ENCODE measurements around the gene WNT3A.

Gene WNT3A

DNA sequence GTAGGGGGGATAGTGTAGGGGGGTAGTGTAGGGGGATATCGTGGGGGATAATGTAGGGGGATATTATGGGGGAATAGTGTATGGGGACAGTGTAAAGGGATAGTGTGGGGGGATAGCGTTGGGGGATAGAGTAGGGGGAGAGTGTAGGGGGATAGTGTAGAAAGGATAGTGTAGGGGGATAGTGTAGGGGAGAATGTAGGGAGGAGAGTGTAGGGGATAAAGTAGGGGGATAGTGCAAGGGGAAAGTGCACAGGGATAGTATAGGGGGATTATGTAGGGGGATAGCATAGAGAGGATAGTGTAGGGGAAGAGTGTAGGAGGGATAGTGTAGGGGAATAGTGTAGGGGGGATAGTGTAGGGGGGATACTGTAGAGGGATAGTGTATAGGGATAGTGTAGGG lies 63.4 kb downstream of the WNT3A start:
- no peak for DNase-seq (ENCODE audit: low read depth)

DNA sequence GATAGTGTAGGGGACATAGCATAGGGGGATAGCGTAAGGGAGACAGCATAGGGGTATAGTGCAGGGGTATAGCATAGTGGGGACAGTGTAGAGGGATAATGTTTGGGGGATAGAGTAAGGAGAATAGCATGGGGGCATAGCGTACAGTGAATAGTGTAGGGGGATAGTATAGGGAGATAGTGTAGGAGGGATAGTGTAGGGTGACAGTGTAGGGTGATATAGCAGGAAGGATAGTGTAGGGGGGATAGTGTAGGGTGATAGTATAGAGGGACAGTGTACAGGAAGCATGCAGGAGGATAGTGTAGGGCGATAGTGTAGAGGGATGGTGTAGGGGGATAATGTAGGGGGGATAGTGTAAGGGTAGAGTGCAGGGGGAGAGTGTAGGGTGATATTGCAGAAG lies 64.1 kb downstream of the WNT3A start:
- DNase-seq (ENCODE audit: low read depth) = no peak

DNA sequence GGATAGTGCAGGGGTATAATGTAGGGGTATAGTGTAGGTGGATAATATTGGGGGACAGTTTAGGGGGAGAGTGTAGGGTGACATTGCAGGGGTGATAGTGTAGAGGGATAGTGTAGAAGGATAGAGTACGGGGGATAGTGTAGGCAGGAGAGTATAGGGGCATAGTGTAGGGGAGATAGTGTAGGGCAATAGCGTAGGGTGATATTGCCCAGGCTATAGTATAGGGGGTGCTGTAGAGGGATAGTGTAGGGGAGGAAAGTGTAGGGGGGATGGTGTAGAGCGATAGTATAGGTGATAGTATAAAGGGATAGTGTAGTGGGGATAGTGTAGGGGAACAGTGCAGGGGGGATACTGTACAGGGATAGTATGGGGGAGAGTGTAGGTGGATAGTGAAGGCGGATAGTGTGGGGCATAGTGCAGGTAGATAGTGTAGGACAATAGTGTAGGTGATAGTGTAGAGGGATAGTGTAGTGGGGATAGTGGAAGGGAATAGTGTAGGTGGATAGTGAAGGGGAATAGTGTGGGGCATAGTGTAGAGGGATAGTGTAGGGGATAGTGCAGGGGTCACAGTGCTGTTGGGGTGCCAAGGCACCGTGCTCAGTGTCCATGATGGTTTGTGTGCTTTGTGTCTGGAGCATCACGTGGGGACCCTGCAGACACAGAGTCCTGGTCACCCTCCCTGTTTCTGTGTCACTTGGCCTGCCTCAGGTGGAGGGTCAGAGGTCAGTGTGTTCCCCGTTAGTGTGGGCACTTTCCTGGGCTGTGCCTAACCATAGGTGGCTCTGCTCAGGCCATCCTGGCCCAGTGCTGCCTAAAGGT lies 65.2 kb downstream of the WNT3A start:
- no peak for DNase-seq (ENCODE audit: low read depth)

DNA sequence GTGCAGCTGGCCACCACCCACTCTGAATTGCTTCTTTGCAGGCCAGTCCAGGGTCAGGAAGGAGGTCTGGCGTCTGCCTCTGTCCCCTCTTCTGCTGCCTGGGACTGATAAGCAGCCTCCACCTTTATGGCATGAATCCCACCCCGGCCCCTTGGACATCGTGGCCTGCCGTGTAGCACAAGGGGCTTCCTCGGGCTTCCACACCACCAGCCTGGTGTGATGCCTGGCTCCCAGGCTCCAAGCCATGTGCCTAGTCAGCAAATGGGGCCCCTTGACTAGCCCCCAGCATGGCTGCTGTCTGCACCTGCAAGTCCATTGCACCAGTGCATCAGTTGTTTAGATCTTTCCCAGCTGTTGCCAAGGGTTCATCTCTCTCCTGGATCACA lies 65.9 kb downstream of the WNT3A start:
- no peak for DNase-seq (ENCODE audit: low read depth)

DNA sequence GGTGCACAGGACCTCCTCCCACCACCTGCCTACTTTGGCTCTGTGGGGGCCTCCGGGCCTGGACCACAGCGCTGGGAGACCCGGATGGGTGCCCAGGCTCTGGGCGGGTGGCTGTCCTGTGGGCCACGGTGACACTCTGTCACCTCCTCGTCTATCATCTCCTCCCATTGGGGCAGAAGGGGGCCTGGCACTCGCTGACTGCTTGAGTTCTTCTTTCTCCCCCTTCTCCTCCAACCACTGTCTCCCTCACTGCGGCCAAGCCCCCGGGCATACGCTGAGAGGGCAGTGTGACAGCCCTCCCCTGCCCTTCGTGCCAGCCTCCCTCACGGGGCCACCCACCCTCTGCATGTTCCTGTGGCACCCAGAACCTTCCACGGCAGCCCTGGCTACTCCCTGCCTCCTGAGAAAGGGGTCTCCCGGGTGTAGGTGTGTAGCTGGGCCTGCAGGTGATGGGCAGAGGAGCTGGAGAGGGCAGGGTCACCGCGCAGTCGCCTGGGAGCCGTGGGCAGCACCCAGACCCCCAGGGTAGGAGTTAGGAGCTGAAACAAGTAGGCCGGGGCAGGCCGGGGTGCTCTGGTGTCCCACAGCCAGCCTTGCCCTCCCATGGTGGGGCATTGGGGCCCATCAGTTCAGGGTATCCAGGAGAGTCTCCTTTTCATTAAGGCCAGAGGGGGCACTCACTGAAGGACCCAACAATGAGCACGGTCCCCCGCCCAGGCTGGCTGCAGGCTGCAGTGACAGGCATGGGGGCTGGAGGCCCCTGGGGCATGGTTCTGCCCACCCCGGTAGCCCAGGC lies 66.5 kb downstream of the WNT3A start:
- DNase-seq (ENCODE audit: low read depth) = no peak

DNA sequence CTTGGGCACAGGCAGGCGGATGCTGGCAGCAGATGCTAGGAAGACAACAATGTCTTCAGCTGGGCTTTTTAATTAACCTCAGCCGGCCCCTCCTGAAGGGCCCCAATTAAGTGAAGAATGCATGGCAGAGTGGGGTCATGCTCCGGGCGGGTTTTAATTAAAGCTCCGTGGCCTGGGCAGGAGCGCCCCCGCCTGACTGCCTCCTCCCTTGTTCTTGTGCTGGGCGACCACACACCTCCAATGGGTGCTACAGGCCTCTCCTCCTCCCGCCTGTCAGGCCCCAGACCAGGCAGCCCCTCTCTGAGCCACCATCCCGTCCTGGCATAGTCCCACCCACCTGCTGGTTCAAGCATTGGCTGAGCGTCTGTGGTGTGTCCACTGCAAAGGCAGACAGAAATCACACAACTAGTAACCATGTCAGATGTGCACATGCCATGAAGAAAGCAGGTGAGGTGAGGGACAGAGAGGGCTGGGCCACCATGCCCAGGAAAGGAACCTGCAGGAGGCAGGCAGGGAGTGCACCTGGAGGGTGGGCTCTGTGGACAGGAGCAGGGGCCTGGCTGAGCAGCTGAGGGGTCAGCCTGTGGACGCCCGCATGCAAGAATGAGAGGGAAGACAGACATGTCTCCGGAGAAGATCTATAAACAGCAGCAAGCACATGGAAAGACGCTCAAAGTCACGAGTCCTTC lies 67.2 kb downstream of the WNT3A start:
- DNase-seq (ENCODE audit: low read depth) = no peak

DNA sequence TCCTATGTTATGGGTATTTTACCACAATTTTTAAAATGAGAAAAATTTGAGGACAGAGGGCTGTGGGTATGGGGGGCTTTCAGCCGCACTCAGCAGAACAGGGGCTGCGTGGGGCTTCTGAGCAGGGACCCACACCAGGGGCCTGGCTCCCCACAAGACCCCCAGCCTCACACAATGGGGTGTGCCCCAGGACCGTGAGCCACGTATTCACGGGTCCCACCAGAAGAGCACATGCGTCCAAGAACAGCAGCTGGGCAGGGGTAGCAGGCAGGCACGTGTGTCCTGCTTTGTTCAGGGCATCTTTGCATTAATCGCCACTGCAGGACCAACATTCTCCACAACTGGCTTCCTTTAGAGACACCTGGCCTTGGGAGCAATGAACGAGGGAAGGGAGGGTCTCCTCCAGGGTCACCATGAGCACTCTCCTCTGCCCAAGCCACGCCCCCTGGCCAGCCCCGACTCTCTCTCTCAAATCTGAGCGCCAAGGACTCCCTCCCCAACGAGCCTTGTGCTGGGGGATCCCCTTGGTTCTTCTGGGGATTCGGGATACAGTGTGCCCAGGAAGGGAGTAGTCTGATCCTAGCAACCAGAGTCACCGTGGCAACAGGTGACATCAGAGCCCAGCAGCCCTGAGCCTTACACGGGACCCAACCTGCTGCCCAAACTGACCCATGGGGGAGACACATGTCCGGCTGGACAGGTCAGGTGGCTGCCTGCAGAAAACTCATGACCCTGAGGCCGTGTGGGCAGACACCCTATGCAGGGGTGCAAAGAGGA lies 68.3 kb downstream of the WNT3A start:
- no peak for DNase-seq (ENCODE audit: low read depth)

DNA sequence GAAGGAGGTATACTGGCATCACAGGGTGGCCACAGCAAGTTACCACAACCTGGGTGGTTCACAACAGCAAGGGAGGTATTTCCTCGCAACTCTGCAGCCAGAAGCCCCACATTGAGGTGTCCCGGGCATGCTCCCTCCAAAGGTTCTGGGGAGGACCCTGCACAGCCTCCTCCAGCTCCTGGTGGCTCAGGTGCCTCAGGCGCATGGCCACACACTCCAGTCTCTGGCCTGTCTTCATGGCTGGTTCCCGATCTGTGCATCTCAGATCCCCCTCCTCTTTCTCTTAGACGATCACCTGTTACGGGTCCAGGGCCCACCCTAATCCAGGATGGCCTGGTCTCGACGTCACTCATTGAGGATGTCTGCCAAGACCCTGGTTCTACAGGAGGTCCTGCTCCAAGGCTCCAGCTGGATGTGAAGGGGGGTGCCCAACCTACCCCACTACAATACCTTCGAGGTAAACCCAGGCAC lies 69.0 kb downstream of the WNT3A start:
- DNase-seq (ENCODE audit: low read depth) = no peak

DNA sequence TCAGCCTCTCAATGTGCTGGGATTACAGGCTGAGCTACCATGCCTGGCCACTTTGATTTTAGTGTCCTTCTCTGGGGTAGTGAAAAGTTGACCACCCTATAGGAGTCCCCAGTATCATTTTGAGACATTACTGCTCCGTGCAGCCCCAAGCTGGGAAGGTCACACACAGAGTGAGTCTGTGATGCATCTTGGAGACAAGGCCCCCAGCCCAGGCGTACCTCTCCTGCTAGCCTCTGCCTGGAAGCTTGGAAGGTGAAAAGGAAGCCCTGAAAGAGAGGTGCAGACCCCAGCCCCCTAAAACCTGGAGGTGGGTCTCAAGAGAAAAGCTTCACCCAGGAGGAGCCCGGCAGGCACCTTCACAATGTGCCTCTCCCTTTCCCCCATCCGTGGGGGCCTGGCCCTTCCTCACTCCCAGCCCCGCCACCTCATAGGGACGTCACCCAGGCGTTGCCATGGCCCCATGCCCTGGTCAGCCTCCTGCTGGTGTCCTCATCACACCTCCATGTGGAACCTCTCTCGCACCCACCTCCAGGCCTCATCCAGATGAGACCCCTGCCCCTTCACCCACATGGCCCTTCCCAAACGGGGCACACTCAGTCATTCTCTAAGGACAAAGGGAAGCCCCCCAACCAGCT lies 70.1 kb downstream of the WNT3A start:
- no peak for DNase-seq (ENCODE audit: low read depth)

DNA sequence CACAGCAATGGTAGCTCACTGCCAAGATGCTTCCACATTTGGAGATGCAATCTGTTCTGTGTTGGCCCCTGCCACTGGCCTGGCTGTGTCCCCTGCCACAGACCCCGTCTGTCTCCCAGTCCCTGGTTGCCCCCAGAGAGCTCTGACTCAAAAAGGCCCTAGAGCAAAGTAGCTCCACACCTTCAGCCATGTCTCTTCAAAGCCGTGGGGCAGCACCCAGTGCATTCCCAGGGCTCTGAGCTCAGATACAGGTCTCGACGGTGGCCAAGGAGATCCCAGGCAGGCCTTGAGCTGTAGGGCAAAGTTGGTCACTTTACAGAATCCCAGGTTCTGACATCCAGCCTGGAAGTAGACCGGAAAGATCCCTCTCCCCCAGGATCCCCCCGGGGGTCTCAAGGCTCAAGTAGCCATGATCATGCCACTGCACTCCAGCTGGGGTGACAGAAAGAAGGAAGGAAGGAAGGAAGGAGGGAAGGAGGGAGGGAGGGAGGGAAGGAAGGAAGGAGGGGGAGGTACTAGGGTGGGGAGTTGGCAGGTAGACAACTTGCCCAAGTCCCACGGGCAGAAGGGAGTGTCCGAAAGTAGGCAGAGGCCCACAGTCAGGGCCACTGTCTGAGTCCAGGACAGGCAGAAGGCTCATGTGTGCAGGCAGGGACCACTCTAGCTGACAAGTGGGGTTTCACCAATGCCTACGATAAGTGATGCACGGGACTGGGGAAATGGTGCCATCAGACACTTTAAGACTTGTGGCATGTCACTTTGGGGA lies 71.0 kb downstream of the WNT3A start:
- no peak for DNase-seq (ENCODE audit: low read depth)

DNA sequence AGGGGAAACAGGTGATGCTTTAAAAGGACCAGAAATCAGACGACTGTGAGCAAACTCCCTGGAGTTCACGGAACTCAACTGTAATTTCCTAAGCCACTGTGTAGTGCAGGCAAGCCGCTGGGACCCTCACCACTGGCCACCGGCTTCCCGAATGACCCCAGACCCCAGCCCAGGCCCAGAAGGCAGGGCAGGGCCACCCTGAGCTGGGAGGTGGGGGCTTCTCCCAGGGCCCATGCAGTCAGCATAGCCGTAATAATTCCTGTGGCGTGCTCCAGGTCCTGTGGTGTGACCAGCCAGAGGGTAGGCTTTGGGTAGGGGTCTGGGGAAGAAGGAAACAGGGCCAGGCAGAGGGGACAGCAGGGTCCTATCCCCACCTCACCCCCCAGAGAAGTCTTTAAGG lies 72.2 kb downstream of the WNT3A start:
- no peak for DNase-seq (ENCODE audit: low read depth)

DNA sequence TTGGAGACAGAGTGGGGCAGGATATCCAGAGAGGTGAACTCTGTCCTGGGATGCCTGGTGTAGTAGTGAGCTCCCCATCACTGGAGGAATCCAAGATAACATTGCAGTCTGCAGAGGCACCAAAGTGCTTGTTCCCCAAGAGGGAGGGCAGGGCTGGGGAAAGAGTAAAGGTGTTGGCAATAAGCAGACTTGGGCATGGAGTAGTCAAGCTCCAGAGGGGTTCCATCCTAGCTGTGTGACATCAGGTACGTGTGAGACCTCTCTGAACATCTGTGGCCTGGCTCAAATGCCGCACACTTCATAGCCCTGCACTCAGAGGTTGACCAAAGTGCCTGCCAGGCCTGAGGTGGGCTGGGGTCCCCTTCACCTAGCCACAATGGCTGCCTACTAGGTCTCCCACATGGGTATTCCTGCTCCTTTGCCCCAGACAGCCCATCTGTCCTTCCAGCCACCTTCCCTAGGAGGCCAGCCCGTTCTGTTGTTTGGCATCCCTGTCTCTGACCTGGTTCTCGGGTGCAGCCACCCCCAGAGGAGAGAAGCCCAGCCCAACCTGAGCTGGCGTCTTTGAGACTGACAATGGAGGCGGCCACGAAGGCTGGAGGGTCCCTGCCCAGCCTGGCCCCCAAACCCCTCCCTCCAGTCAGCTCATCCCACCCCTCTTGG lies 72.9 kb downstream of the WNT3A start:
- no peak for DNase-seq (ENCODE audit: low read depth)

DNA sequence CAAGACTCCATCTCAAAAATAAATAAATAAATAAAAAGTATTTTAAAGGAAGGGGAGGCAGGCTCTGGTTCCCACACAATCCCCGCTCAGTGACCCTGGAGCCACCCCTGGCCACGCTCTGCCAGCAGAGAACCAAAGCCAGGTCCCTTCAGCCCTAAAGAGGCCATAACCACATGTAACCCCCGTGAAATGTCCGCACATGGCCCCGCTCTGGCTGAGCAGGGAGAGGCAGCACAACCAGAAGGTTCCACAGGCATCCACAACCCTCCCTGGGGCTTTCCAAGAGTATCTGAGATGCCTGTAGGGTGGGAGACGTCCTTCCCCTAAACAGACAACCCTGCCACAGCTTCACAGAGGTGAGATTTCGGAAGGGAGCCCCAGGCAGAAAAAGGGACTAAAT lies 74.3 kb downstream of the WNT3A start:
- DNase-seq (ENCODE audit: low read depth) = no peak

DNA sequence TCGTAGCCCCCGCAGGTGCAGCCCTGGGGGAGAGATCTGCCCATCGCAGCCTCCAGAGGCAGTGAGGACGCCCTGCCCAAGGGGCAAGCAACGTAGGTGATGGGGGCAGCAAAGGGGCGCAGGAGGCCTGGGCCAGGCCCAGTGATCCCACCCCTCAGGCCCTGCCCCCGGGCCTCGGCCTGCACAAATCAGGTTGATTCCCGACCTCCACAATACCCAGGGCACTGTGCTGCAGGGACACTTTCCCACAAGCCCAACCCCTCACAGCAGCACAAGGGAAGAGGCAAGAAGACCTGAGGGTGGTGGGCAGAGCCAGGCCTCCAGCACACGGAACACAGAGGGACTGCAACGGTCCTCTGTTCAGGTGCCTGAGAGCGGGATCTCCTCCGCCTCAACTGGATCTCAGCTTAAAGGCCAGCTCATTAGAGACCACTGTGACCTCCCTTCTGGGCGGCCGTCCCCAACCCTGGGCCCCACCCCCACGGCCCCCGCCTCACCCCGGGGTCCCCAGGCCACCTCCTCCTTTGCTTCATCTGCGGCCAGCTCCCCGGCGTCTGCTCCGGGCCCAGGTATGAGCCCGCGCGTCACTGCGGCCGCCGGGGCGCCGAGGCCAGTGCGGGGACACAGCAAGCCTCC lies 74.9 kb downstream of the WNT3A start:
- no peak for DNase-seq (ENCODE audit: low read depth)

DNA sequence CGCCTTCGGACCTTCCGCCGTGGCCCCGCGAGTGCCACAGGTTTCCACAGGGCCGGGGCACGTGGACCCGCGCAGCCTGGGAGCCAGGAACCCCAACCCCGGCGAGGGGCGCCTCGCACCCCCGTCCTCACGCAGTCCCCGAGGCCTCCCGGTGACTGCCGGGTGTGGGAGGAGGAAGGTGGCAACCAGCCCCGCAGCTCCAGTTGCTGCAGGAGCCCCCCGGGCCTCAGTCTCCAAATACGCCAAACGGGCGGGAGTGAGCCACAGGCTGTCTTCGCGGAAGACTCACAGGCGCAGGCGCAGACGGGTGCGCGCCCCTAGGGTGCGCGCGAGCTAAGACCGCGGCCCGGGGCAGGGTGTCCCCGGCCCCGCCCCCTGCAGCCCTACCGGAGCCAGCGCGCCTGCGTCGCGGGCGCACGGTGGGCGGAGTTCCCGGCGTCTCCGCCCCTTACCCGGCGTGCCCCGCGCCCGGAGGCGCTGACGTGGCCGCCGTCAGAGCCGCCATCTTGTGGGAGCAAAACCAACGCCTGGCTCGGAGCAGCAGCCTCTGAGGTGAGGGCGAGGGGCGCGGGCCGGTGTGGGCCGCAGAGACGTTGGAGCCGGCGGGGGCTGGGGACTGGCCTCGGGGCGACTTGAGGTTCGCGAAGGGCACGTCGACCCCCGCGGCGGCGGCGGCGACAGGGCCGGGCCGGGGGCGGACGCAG lies 75.6 kb downstream of the WNT3A start, which contains the start of gene ARF1:
Gene ARF1 (plus strand): TSS at position 495 of the 704 bp plus-strand sequence. CDS start 14,407 bp downstream, outside the sequence.
- peak; percentile 90 for DNase-seq (ENCODE audit: low read depth)

DNA sequence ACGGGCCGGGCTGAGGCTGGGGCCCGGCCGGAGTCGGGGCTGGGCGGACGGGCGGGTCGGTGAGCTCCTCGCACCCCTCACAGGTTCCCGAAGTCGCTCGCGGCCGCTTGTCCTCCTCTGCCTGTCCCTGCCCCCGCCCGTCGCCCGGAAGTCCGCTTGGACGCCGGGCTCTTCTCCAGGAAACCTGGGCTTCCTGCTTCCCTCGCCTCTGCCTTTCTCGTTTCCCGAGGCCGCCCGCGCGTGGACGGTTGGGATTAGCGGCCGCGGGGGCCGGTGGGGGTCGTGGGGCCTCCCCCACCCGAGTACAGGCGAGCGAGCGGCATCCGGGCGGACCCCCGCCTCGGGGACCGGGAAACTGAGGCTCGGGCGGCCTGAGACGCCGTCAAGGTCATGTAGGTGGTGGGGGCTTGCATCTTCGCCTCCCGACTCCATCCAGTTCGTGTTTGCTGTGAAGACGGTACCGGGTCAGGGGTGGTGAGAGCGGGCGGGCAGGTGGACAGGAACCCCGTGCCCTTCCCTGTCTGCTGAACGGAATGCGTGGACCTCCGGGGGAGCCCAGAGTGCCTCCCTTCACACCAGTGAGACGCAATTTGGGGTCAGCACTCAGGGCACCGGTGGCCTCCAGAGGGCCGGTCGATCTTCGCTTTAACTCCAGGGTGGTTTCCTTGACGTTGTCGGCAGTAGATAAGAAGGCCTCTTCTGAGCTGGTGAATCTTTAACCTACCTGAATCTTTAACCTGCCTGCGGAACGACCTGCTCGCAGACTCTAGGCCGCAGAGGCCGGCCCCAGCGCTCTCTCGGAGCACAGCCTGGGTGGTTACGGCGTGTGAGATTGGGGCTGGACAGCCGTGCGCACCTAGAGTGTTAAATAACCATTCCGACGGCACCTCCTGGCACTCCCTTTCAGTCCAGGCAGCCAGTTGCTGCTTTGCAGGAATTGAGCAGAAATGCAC lies 76.4 kb downstream of the WNT3A start:
- DNase-seq (ENCODE audit: low read depth) = no peak

DNA sequence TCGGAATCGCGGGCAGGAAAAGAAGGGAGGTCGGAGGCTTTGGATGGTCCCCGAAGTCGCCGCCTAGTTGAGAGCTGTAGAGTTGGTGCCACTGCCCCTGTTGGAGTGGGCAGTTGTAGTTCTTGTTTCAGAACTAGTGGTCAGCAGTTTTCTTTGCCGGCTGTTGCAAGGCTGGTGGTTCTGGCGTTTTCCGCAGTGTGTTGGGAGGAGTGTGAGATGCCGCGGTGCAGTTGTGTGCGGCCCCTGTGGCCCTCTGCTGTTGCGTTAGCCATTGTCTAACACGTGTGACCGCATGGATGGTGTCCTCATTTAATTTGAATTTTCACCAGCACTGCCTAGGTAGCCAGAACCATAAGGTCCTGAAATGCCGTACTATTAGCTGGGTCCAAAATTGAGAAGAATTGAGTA lies 77.1 kb downstream of the WNT3A start:
- no peak for DNase-seq (ENCODE audit: low read depth)

DNA sequence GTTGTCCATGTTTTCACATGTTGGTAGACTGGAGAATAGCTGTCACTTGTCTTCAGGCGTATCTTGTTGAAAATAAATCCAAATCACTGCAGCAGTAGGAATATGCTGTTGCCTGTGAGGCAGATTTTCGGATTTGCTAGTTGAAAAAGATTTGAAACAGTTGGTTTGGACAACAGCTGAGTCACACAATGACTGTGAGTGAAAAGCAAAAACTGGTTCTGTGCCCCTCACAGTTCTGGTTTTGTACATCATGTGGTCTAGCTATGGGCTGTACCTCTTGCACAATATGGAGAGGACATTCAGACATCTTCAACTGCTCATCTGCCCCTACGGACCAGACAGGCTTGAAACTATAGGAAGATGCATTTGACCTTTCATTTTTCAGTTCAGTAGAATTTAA lies 77.5 kb downstream of the WNT3A start:
- DNase-seq (ENCODE audit: low read depth) = no peak
